ENCODE measurements around the gene OBSCN. TPM values are rescaled to one million over a fixed set of nuclear protein-coding genes. Genes with fewer than 3 reads are reported as not detected.

The OBSCN gene
- total RNA-seq, 2 experiments from 2014 or later = 29.5 to 45.2 TPM

- no peak overlapping the region for H3K27ac ChIP-seq (ENCODE audit: low read depth, low read length, poor library complexity, severe bottlenecking)
- TF ChIP-seq EZH2phosphoT487 (IDR thresholded peaks at IDR 0.05; ENCODE audit: borderline replicate concordance, low read depth, low read length) (no peak), CTCF (conservative IDR thresholded peaks at IDR 0.05; ENCODE audit: low read length) (no peak)
- H3K4me3 ChIP-seq (ENCODE audit: low read depth, low read length, poor library complexity, severe bottlenecking) = no peak overlapping the region
- DNase-seq (ENCODE audit: low spot score) = no peak
- ChIA-PET POLR2A (no interaction called here), CTCF (ENCODE audit: unreplicated experiment) (no interaction called here)
- H3K9me2 ChIP-seq (ENCODE audit: insufficient read depth, low read length) = no peaks in the 10 kb centered on the region
- no peaks in the 10 kb centered on the region; the same call in 1 of the 2 replicates for H4K20me1 ChIP-seq (ENCODE audit: insufficient read depth, low read length)
- no peaks in the 10 kb centered on the region for H3K9me3 ChIP-seq (ENCODE audit: low read length)
- no peak overlapping the region for H3K4me2 ChIP-seq (ENCODE audit: low read length)
- no peaks in the 10 kb centered on the region for H3K36me3 ChIP-seq (ENCODE audit: insufficient read depth, low read length)
- H3K79me2 ChIP-seq (ENCODE audit: insufficient read depth, low read depth, low read length) = no peaks in the 10 kb centered on the region
- BruUV-seq (replicated peaks) = no TSS peak
- no peak overlapping the region for H2AFZ ChIP-seq (ENCODE audit: low read length)
- H3K4me1 ChIP-seq (ENCODE audit: insufficient read depth, low read length, poor library complexity, severe bottlenecking) = no peaks in the 10 kb centered on the region
- intact Hi-C loops (cut with micrococcal nuclease; ENCODE audit: unreplicated experiment) = no loop called here
These were observed 169.1 kb downstream of the OBSCN start for GRCh38 chr1:228376651-228377631.

GRCh38 chr1:228377664-228378089 is 169.8 kb downstream of the OBSCN start:
- CTCF ChIA-PET (ENCODE audit: unreplicated experiment) = no interaction called here
- Histone ChIP-seq H3K4me2 (ENCODE audit: low read length) (no peak overlapping the region), H3K27ac (ENCODE audit: low read depth, low read length, poor library complexity, severe bottlenecking) (no peak overlapping the region), H3K36me3 (ENCODE audit: insufficient read depth, low read length) (no peaks in the 10 kb centered on the region), H3K9me2 (ENCODE audit: insufficient read depth, low read length) (no peaks in the 10 kb centered on the region), H4K20me1 (ENCODE audit: insufficient read depth, low read length) (no peaks in the 10 kb centered on the region; the same call in 1 of the 2 replicates), H2AFZ (ENCODE audit: low read length) (no peak overlapping the region), H3K4me3 (ENCODE audit: low read depth, low read length, poor library complexity, severe bottlenecking) (no peak overlapping the region), H3K79me2 (ENCODE audit: insufficient read depth, low read depth, low read length) (no peaks in the 10 kb centered on the region), H3K4me1 (ENCODE audit: insufficient read depth, low read length, poor library complexity, severe bottlenecking) (no peaks in the 10 kb centered on the region), H3K9me3 (ENCODE audit: low read length) (no peaks in the 10 kb centered on the region)
- TF ChIP-seq EZH2phosphoT487 (IDR thresholded peaks at IDR 0.05; ENCODE audit: borderline replicate concordance, low read depth, low read length) (no peak), CTCF (conservative IDR thresholded peaks at IDR 0.05; ENCODE audit: low read length) (no peak)
- intact Hi-C loops (cut with micrococcal nuclease; ENCODE audit: unreplicated experiment) = no loop called here
- DNase-seq (ENCODE audit: low spot score) = no peak
- no TSS peak for BruUV-seq (replicated peaks)
- POLR2A ChIA-PET = no interaction called here

All from OCI-LY7 (cell line).